ENCODE data around the gene PDLIM4. TPM values are rescaled to one million over a fixed set of nuclear protein-coding genes. Genes with fewer than 3 reads are reported as not detected.

The PDLIM4 gene
- total RNA-seq, 2 donors from 2014 or later = not detected

DNA sequence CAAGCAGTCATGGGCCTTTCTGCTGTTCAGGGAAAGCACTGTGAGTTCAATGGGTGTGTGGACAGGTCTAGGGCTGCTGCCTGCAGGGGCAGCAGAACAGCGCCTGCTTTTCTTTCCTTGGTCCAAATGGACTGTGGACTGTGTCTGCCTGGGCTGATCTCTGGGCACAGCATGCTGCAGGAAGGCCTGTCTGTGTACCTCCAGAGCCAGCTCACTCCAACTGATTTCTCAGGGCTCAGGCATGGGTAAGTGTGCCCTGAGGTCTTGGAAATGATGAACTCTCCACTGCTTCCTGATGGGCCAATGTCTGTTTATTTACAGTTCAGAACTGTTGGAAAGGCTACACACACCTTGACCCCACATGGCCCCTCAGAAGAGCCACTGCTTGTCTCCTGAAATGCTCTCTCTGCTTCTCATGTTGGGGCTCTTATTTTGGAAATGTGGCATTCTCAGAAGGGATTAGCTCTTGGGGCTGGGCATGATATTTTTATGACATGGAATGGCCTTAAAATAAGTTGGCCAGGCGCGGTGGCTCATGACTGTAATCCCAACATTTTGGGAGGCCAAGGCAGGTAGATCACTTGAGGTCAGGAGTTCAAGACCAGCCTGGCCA lies 63.7 kb downstream of the PDLIM4 start:
- H3K4me3 Mint-ChIP-seq = no peak overlapping the region
- no peak for ATAC-seq
- DNase-seq (ENCODE audit: low spot score) = no peak
- no peaks in the 10 kb centered on the region for H3K9me3 Mint-ChIP-seq
- H3K36me3 Mint-ChIP-seq = no peaks in the 10 kb centered on the region
- no peaks in the 10 kb centered on the region for H3K27me3 Mint-ChIP-seq
- H3K4me1 Mint-ChIP-seq (ENCODE audit: low read depth in 2 of 2) = no peaks in the 10 kb centered on the region
- no peak overlapping the region for H3K27ac Mint-ChIP-seq

- H3K36me3 Mint-ChIP-seq = no peaks in the 10 kb centered on the region
- ATAC-seq (no peak), DNase-seq (ENCODE audit: low spot score) (no peak)
- H3K27me3 Mint-ChIP-seq = no peaks in the 10 kb centered on the region
- no peaks in the 10 kb centered on the region for H3K9me3 Mint-ChIP-seq
- no peak overlapping the region for H3K4me3 Mint-ChIP-seq
- H3K4me1 Mint-ChIP-seq (ENCODE audit: low read depth in 2 of 2) = no peaks in the 10 kb centered on the region
- no peak overlapping the region for H3K27ac Mint-ChIP-seq
Measured at GRCh38 chr5:132322266-132322665, 64.8 kb downstream of the PDLIM4 start.

Other genes with a start within 250 kb of the PDLIM4 start
- gene ACSL6, start 246.0 kb upstream of the PDLIM4 start, total RNA-seq = 1 to 10 TPM in 1 of 2 donors, under 1 TPM in 1; 0.67 to 1.5 TPM
- under 1 TPM in 1 of 2 donors, not detected in 1; 0.36 TPM for gene IL3, start 197.0 kb upstream of the PDLIM4 start, total RNA-seq
- 100 to 1,000 TPM in 1 of 2 donors, 10 to 100 TPM in 1; 41.4 to 125 TPM for gene CSF2, start 183.9 kb upstream of the PDLIM4 start, total RNA-seq
- 10 to 100 TPM in 1 of 2 donors, 1 to 10 TPM in 1; 5.5 to 20.1 TPM for gene P4HA2, start 29.8 kb upstream of the PDLIM4 start, total RNA-seq
- gene SLC22A4, start 36.7 kb downstream of the PDLIM4 start, total RNA-seq = 1 to 10 TPM in 1 of 2 donors, under 1 TPM in 1; 0.93 to 2.5 TPM
- 1 to 10 TPM; 3.5 to 6.4 TPM for gene SLC22A5, start 112.0 kb downstream of the PDLIM4 start, total RNA-seq
- 100 to 1,000 TPM; 351 to 512 TPM for gene IRF1, start 233.1 kb downstream of the PDLIM4 start, total RNA-seq

All from natural killer cell treated with Interleukin-12 subunit alpha and Interleukin-12 subunit beta and Interleukin-15 and Interleukin-18, amount 100 ng/mL, for 72 hours (primary cell).